GM21737 (cell line): ENCODE measurements around the gene RHOD.

Source experiments
- ATAC-seq: cut with Tn5 transposase; IDR thresholded peaks from one replicate; pipeline ENCODE4 v1.9.1; 2021; ENCODE audit warnings: mild to moderate bottlenecking, moderate library complexity; ENCODE audit not compliant: unreplicated experiment

RHOD gene

DNA sequence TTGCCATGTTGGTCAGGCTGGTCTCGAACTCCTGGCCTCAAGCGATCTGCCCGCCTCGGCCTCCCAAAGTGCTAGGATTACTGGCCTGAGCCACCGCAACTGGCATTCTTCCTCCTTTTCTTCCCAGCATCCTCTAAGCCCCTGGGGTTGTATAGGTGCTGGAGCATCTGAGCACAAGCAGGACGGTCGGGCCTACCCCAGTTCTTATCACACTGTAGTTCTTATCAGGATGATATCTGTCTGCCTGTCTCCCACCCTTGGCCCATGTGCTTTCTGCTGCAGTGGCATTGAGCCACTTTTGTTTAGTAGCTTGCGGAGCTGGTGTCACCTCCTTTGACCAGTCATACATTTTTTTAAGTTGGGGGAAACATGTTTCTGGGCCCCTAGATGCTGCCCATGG lies 1.9 kb downstream of the RHOD start:
- ATAC-seq, result no peak

- no peak for ATAC-seq
Measured at GRCh38 chr11:67059671-67060070, 3.0 kb downstream of the RHOD start.

DNA sequence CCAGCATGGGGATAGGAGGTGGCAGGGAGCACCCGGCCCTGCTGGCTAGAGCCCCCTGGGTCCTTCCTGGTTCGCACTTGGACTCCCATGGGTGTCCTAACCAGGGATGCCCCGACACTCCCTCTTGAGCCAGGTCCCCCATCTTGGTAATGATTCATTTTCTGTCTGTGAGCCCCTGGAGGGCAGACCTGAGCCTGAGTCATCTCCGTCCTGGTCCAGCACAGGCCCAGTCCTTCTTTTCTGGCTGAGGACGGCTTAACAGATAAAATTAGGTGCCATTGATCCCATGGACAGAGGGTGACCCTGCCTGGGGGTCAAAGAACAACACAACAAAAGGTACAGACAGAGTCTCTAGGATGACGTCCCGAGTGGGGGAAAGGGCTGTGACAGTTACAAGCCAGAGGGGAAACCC lies 3.5 kb downstream of the RHOD start:
- ATAC-seq, result no peak

DNA sequence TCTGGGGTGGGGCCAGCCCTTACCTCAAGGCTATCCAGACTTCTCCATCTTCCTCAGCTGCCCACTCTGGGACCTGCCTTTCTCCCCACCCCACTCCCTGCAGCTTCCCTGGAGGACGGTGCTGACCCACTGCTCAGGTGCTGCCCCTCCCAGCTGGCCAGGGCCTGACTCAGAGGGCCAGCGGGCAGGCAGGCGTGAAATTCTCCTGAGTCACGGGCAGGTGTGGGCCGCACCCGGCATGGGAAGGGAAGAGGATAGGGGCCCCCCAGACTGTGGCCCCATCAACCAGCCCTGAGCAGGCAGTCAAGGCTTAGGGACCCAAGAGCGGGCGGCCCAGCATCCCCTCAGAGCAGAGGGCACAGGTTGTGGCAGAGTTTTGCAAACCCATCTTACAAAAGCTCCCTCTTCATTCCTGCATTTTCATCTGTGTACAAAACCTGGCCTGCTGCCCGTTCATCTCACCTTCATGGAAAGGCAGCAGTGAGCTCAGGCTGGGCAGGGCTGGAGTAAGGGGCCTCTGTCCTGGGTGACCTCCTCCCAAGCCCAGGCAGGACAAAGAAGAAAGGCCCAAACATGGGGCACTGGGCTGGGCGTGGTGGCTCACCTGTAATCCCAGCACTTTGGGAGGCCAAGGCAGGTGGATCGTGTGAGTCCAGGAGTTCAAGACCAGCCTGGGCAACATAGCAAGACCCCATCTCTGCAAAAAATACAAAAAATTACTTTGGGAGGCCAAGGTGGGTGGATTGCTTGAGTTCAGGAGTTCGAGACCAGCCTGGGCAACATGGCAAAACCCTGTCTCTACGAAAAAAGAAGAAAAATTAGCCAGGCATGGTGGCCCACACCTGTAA lies 6.1 kb downstream of the RHOD start:
- ATAC-seq, result no peak

DNA sequence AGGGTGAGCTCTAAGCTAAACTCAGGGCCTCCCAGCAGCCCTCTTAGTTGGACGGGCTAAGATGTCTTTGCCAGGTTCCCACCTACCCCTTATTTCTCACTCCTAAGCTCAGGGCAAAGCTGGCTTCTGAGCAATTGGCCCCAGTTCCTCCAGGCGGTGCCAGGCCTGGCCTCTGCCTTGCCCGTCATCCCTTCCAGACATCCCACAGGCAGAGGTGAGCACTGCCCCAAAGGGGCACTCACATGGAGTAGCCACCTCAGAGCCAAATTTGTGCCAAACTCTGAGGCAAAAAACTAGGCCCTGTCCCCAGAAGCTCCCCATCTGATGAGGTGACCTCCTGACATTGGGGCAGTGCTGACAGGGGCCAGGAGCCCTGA lies 9.7 kb downstream of the RHOD start:
- ATAC-seq, result no peak

- ATAC-seq, result no peak
Measured at GRCh38 chr11:67071420-67072284, 15.0 kb downstream of the RHOD start.

DNA sequence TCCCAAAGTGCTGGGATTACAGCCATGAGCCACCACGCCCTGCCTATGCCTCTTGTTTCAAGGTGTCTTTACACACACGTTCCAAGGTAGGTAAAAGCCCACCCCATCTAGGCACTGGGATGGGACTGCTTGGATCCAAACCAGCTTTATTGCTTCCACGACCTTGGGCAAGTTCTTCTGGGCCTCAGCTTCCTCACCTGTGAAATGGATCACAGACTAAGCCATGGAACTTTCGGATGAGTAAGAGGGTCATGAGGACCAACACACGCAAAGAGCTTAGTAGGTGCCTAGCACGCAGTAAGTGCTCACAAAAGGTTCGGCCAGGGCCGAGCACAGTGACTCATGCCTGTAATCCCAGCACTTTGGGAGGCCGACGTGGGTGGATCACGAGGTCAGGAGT lies 15.6 kb downstream of the RHOD start:
- no peak for ATAC-seq

DNA sequence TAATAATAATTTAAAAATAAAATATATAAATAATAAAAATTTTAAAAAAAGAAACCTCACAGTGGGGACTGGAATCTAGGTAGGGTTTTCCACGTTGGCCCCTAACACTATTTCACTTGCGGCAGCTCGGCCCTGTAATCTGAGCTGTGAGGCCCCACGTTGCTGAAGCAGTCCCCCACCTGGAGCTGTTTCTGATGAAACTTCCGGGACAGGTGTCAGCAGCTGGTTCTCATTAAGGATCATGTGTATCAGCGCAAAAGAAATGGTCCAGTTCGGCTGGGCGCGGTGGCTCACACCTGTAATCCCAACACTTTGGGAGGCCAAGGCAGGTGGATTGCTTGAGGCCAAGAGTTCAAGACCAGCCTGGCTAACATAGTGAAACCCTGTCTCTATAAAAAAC lies 17.3 kb downstream of the RHOD start:
- ATAC-seq, result no peak

DNA sequence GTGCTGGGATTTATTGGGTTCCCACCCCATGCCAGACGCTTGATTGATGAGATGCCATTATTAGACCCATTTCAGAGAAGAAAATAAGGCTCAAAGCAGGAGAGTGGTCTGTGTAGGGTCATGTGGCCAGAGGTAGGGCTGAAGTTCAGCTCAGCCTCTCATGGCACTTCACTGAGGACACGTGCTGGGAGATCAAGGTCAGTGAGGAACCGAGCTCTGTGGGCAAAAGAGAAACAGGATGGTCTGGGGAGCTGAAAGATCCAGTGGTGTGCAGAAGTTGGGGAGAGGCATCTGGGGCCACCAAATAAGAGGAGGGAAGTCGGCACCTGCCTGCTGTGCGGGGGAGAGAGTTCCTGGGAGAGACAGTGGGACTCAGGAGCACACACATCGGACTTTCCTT lies 19.6 kb downstream of the RHOD start:
- no peak for ATAC-seq

DNA sequence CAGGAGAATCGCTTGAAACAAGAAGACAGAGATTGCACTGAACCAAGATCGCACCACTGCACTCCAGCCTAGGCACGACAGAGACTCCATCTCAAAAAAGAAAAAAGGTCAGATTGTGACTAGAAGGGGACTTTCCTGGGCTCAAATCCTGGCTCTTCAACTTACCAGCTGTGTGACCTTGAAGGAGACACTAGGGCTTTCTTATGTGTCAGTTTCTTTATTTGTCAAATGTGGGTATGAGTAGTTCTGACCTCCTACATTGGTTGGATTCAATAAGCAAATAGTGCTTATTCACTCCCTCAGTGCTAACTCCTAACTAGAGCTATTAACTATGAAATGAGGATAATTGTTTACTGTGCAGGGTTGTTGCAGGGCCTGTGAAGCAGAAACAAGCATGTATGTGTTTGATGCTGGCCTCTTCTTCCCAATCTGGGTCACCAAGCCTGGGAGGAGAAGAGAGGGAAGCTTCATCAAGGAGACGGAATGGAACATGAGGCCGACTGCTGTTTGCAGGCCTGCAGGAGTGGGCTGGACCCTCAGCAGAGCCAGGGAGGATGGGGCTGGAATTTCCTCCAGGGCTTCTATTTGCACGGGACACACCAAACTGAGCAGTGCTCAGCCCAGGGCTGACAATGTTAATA lies 22.5 kb downstream of the RHOD start:
- ATAC-seq, result no peak

- no peak for ATAC-seq
Measured at GRCh38 chr11:67082071-67082791, 25.6 kb downstream of the RHOD start.

DNA sequence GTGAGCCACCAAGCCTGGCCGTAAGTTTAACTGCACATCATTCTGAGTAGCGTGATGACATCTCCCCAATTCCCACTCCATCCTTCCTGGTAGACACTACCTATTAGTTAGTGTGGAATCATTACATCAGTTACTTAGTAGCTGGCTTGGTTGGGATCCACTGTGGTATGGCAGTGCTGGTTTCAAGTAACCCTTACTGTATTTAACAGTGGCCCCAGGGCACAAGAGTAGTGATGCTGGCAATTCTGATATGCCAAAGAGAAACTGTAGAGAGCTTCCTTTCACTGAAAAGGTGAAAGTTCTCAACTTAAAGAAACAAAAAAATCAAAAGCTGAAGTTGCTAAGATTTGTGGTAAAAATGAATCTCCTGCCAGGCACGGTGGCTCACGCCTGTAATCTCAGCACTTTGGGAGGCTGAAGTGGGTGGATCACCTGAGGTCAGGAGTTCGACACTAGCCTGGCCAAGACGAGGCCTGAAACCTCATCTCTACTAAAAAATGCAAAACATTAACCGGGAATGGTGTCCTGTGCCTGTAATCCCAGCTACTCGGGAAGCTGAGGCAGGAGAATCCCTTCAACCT lies 27.2 kb downstream of the RHOD start:
- ATAC-seq, result no peak

- no peak for ATAC-seq
Measured at GRCh38 chr11:67085617-67086016, 29.0 kb downstream of the RHOD start.

- ATAC-seq, result no peak
Measured at GRCh38 chr11:67090717-67091116, 34.1 kb downstream of the RHOD start.

GRCh38 chr11:67095214-67095507 lies 38.5 kb downstream of the RHOD start:
- ATAC-seq, result no peak

DNA sequence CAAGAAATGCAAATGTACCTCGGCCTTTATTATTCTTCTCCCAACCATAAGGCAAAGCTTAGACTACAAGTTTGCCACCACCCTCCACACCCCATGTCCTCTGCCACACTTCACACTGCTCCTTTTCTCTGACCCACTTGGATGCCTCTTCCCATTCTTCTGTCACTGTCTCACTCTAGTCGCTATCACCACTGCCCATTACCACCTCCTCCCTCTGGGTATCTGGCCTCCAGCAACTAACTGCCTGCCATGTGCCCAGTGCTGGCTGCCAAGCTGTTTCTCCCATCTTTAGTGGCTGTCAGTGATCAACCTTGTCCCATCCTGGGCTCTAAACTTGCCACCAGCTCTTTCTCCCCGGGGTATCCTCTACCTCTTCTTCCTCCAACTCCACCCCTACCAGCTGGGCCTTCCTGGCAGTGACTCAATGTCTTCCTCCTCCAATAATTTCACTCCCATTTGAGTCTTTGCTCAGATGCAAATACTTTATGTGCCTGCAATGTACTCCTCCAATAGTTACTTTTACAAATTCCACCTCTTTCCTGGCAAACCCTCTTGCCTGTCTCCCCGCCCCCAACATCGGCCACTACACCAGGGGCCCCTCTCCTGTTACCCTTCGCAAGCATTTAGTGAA lies 42.3 kb downstream of the RHOD start:
- no peak for ATAC-seq

GRCh38 chr11:67099831-67100324 lies 43.2 kb downstream of the RHOD start:
- ATAC-seq, result no peak

- ATAC-seq, result no peak
Measured at GRCh38 chr11:67102664-67103063, 46.0 kb downstream of the RHOD start.

GRCh38 chr11:67105964-67106363 lies 49.3 kb downstream of the RHOD start:
- no peak for ATAC-seq

GRCh38 chr11:67111261-67111660 lies 54.6 kb downstream of the RHOD start:
- ATAC-seq, result no peak
